Inflammatory macrophage treated with lipopolysaccharide for 1 hour (primary cell): ENCODE results near the gene NOTCH2.

Experiments used
- DNase-seq, 2 donors: peaks; one replicate each; pipeline ENCODE4 v3.0.0-alpha.2; 2020 to 2022

The NOTCH2 gene

GRCh38 chr1:119937198-119937597 is 132.3 kb downstream of the NOTCH2 start:
- no peak for DNase-seq

DNA sequence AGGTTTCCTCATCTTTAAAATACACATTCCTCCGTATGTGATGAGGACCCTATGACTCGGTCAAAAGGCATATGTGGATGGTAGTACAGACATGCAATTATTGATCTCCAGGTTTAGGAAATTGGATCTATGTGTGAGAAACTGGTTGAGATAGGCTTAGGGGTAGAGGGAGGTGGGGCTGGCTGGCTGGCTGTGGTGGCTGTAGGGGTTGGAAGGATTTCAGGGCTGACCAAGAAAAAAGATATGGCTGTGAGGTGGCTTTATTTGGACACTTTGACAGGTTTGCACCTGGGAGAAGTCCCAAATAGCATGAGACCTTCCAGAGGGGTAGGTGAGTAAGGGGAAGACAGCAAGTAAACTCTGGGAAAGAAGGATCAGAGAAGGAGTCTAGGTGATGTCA is 133.5 kb downstream of the NOTCH2 start:
- no peak for DNase-seq

DNA sequence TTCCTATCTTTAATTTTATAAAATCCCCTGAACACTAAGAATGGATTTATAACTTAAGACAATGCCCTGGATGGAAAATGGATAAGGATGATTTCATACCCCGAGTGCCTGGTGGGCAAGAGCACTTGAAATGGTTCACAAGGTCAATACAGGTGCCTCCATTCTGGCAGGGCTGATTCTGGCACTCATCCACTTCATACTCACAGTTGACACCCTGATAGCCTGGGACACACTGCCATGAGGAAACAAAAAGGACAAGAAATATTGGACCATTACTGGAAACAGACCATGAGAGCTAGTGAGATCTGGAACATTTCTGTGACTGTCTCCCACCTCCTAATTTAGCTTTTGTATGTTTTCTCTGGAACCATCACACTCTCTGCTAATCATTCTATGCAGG is 134.1 kb downstream of the NOTCH2 start:
- DNase-seq: no peak

DNA sequence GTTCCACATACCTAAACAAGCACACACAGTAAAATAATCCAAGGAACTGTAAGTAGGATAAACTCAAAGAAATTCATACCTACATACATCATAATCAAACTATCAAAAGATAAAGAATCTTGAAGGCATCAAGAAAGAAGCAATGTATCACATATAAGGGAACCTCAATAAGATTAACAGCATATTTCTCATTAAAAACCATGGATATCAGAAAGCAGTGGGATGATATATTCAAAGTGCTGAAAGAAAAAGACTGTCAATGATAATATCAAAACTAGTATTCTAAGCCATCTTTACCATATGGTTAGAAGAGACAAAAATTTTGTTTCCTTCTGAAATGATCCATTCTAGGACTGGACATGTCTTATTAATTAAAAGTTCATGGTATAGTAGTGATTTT is 136.1 kb downstream of the NOTCH2 start:
- no peak for DNase-seq

GRCh38 chr1:119929643-119930315 is 139.7 kb downstream of the NOTCH2 start:
- no peak for DNase-seq

GRCh38 chr1:119926553-119926952 is 142.9 kb downstream of the NOTCH2 start:
- DNase-seq: no peak

DNA sequence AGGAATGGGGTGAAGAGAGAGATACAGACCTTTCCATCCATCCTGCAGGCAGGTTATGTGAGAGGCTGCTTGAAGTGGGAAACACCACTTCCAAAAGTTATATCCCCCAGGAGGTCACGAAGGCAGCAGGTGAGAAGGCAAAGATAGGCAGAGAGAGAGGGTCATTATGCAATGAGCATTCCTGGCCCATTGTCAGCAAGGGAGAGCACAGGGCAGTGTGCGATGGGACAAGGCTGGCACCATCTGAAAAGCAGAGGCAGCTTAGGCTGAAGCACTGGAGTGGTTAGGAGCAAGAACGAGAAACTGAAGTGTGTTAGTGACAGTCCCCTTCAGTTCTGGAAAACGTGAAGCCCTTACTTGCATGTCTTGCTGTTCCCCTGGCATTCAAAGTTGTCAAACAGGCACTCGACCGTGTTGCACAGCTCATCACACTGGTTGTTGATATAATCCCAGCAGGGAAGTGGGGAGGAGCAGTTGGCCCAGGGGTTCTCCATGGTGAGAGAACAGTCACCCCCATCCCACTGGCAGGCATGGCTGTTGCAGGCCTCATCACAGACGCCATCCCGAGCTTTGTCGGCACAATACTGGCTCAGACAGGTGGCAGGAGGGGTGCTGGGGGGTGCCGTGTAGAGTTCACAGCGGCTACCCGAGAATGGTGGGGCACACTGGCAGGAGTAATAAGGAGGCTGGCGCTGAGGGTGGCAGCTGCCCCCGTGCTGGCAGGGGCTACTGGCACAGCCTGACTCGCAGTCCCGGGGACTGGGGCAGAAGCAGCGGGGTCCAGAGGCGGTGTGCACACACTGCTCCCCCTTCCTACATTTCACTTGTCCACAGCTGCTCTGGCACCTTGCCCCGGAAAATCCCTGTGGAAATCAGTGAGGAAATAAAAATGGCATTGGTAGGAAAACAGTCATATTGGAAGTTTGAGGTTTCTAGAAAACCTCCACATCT is 144.2 kb downstream of the NOTCH2 start:
- no peak for DNase-seq

- DNase-seq: no peak
Observed at GRCh38 chr1:119920104-119920968, 149.1 kb downstream of the NOTCH2 start.

DNA sequence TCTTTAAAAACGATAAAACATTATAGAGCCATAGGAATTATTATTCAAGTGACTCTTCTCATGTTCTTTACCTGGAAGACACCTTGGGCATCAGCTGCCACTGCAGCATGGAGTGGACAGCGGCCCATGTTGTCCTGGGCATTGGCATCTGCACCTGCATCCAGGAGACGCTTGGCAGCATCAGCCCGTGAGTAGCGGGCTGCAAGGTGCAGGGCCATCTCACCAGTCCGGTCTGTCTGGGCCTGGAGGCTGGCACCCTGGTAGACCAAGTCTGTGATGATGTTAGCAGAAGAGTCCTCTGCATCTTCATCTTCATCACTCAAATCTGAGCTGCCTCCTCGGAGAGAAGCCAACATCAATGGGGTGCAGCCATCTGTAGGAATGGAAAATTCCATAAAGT is 150.2 kb downstream of the NOTCH2 start:
- DNase-seq: no peak

GRCh38 chr1:119918301-119918700 is 151.2 kb downstream of the NOTCH2 start:
- DNase-seq: no peak

GRCh38 chr1:119917304-119918055 is 152.0 kb downstream of the NOTCH2 start:
- DNase-seq: no peak

DNA sequence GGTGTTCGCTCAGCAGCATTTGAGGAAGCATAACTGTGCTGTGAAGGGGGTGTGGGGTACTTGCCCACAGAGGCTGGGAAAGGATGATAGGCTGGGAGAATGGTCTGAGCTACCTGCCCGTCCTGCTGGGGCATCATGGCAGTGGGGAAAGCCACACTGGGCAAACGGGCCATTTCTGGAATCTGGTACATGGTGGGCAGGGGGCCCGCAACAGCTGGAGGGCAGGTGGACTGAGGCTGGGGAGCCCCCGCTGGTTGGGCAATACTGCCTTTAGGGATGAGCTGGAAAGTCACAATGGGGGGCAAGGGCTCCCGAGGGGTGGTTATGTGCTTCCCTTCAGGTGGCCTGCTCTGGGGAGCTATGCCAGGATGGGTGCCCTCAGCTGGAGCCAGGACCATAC is 153.9 kb downstream of the NOTCH2 start:
- DNase-seq: no peak

- no peak for DNase-seq
Observed at GRCh38 chr1:119914071-119914470, 155.4 kb downstream of the NOTCH2 start.

GRCh38 chr1:119912963-119913362 is 156.5 kb downstream of the NOTCH2 start:
- DNase-seq: no peak

DNA sequence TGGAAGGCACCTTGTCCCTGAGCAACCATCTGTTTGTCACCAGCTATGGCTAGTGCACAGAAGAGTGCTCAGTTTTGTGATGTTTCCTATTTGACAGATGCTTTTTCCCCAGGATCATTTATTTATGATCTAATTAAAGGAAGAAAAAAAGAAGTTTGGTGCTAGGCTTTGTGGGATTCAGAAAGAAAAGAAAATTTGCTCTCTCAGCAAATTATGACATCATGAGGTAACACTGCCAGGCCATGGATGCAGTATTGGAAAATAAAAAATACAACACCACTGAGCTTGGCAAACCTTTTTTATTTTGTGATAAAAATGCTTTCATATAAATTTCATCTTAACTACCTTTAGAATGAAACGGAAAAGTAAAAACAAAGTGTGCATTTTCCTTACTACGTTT is 157.7 kb downstream of the NOTCH2 start:
- no peak for DNase-seq

GRCh38 chr1:119910618-119911017 is 158.8 kb downstream of the NOTCH2 start:
- no peak for DNase-seq

DNA sequence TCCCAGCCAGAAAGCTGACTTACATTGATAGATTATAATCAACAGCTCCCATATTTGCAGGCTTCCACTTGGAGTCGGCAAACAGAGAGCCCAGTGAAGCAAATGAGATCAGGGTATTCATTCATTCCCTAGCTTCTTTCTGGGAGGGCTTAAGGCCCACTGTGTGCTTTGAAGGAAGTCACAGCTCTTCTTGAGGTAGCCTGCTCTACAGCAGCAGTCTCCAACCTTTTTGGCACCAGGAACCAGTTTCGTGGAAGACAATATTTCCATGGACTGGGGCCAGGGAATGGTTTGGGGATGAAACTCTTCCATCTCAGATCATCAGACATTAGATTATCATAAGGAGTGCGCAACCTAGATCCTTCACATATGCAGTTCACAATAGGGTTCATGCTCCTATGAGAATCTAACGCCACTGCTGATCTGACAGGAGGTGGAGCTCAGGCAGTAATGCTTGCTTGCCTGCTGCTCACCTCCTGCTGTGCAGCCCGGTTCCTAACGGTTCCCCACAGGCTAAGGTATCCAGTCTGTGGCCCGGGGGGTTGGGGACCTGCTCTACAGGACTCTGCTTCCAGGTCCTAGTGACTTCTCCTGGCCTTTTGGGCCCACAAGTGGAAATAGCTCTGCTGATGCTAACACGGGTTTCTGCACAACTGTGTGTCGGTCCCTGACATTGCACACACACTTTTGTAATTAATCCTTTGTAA is 159.4 kb downstream of the NOTCH2 start:
- no peak for DNase-seq

DNA sequence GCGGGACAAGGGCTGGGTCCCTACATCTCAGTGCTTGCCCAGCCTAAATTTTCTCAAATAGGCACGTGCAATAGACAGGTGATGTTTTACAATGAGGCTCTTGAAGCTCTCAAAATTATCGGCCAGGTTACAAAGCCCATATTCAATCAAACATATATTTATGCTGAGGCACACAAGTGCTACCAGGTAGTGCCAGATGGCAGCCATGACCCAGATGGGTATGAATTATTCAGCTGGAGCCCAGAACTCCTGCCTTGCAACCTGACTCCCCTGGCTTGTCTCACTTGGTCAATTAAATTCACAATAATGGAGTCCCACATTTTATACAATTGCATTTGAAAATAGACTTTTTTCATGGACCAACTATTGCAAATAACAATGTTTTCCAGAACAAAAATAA is 160.8 kb downstream of the NOTCH2 start:
- DNase-seq: no peak

DNA sequence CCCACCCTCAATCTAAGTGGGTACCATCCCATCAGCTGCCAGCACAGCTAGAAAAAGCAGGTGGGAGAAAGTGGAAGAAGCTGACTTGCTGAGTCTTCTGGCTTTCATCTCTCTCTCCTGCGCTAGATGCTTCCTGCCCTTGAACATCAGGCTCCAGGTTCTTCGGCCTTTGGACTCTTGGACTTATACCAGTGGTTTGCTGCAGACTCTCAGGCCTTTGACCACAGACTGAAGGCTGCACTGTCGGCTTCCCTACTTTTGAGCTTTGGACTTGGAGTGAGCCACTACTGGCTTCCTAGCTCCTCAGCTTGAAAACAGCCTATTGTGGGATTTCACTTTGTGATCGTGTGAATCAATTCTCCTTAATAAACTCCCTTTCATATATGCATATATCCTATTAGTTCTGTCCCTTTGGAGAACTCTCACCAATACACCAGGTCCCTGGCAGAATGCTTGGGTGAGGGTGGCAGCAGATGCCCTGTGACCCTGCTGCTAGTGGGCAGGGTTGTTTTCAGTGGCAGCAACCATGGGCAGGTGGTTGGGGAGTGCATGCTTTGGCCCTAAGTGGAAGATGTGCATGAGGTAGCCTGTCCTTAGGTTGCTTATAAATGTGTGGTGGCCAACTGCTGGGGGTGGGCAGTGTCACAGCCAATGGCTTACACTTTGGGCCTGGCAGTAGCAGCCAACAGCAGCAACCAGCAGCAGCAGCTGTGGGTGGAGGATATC is 162.4 kb downstream of the NOTCH2 start:
- DNase-seq: no peak

GRCh38 chr1:119903443-119903835 is 166.0 kb downstream of the NOTCH2 start:
- DNase-seq: no peak

GRCh38 chr1:119902775-119903442 is 166.6 kb downstream of the NOTCH2 start:
- no peak for DNase-seq
